Stimulated activated CD8-positive, alpha-beta memory T cell treated with anti-CD3 and anti-CD28 coated beads, Interleukin-15, amount 100 ng/mL, for 4 hours (primary cell): ENCODE measurements around the gene PRAMEF12.
"Not testable (repeated sequence)": the region's sequence is repeated elsewhere in the genome, so short reads cannot be mapped to it uniquely, and the experiment has no call there.

ENCODE experiments used
- DNase-seq, 2 donors: peaks; one replicate each; pipeline ENCODE4 v3.0.0-alpha.2; 2020; ENCODE audit warnings: low read depth in 2 of 2

Gene PRAMEF12

GRCh38 chr1:12770620-12771019, 2.9 kb upstream of the PRAMEF12 start:
- DNase-seq, result no peak

DNA sequence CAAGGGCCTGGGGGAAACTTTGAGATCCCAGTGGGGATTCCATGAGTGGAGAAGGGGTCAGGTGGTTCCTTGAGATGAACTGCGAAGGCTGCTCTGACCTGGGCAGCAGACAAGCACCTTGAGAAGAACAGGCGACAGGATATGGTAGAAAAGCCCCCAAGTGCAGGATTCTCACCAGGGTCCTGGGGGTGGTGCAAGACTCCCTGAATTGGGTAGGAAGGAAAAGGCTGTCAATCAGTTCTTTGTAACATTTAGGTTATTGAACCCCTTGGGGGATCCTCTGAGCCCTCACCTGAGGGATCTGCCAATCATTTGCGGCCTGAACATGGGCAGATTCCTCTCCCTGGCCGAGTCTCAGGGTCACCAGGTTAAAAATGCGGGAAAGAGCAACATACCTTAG, 2.4 kb upstream of the PRAMEF12 start:
- no peak for DNase-seq

- DNase-seq, result no peak
Measured at GRCh38 chr1:12772520-12772919, 1.0 kb upstream of the PRAMEF12 start.

DNA sequence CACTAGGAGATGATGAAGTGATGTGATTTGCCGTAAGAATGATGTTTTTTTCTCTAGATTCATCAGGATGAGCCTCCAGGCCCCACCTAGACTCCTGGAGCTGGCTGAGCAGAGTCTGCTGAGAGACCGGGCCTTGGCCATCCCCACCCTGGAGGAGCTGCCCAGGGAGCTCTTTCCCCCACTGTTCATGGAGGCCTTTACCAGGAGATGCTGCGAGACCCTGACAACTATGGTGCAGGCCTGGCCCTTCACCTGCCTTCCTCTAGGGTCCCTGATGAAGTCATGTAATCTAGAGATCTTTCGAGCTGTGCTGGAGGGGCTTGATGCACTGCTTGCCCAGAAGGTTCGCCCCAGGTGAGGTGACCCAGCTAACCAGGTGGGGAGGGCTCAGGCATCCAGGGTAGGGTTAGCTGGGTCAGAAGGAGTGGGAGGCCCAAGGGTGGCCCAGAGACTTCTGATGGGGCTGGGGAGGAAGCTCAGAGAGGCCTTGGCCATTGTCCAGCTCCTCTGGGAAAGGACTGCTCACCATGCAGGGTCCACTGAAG, 1.3 kb downstream of the PRAMEF12 start:
- DNase-seq, result no peak

DNA sequence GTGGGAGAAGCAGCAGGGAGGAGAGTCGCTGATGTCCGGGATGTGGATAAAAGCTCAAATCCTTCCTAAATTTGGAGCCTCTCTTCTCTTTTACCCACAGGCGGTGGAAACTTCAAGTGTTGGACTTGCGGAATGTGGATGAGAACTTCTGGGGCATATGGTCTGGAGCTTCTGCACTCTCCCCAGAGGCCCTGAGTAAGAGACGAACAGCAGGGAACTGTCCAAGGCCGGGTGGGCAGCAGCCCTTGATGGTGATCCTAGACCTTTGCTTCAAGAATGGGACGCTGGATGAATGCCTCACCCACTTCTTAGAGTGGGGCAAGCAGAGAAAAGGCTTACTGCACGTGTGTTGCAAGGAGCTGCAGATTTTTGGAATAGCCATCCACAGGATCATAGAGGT, 1.9 kb downstream of the PRAMEF12 start:
- DNase-seq, result no peak

DNA sequence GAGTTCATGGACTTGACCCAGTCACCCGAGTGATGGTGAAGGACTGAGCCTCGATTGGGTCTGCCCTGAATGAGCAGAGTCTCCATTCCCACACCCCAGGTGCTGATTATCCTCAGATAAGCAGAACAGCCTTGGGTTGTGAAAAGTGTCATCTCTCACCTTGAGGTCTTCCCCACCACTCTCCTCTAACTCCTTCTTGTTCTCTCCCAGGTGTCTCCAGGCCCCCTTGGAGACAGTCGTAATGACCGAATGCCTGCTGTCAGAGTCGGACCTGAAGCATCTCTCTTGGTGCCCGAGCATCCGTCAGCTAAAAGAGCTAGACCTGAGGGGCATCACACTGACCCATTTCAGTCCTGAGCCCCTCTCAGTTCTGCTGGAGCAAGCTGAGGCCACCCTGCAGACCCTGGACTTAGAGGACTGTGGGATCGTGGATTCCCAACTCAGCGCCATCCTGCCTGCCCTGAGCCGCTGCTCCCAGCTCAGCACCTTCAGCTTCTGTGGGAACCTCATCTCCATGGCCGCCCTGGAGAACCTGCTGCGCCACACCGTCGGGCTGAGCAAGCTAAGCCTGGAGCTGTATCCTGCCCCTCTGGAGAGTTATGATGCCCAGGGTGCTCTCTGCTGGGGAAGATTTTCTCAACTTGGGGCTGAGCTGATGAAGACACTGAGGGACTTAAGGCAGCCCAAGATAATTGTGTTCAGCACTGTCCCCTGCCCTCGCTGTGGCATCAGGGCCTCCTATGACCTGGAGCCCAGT, 3.4 kb downstream of the PRAMEF12 start:
- DNase-seq, result no peak

DNA sequence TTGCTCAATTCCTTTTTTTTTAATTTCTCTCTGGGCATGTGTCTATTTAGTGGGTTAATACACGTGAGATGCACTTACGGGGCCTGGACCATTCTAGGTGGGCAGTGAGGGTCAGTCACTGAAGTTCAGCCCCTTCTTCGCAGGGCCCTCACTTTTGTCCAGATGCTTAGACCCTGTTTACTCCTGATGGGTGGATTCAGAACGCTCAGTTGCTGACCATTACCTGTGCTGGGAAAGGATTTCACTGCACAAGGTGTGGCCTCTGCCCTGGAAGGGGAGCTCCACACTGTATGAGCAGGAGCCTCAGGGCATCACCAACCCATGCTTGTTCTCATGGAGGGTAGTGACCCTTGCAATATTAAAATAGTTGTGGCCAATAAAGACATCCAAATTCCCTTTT, 4.5 kb downstream of the PRAMEF12 start:
- no peak for DNase-seq

DNA sequence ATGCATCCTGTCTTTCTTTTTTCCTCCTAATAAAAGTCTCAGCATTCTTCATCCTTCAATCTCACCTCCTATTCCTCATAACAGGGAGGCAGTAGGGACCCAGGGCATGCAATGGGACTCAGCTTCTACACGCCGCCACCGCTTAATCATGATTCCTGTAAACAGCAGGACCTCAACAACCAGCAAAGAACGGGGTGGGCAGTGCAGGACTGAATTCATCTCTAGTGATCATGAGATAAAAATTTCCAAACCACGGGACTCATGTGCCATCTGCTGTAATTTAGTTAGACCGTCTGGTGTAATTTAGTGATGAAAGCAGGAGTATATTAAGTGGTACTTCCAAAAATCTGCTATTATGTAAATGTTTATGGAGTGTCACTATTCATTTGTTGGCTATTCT, 5.4 kb downstream of the PRAMEF12 start:
- no peak for DNase-seq

DNA sequence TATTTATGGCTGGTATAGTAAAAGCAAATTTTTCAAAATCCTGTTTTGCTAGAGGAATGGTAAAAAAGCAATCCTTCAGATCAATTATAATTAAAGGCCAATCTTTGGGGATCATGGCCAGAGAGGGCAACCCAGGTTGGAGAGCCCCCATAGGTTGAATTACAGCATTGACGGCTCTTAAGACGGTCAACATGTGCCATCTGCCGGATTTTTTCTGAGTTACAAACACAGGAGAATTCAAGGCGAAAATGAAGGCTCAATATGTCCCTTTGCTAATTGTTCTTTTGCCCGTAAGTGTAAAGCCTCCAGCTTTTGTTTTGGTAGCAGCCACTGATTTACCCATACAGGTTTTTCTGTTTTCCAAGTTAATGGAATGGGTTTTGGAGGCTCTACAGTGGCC, 8.0 kb downstream of the PRAMEF12 start:
- DNase-seq, result not testable (repeated sequence)

DNA sequence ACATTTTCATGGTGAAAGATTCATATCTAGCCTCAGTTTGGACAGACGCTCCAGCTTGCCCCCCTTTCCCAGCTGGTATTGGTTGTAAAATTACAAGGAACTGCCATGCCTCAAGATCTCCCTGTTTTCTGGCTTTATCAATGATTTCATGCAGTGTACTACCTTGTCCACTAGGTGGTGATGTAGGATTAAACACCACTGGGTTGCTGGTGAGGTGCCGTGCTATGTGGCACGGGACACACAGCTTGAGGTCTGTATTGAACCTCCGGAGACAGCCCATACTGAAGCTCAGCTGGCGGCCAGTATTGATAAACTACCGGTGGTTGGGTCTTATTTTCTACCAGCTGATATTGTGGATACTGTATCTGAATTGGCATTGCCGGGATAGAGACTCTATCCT, 10.2 kb downstream of the PRAMEF12 start:
- not testable (repeated sequence) for DNase-seq

DNA sequence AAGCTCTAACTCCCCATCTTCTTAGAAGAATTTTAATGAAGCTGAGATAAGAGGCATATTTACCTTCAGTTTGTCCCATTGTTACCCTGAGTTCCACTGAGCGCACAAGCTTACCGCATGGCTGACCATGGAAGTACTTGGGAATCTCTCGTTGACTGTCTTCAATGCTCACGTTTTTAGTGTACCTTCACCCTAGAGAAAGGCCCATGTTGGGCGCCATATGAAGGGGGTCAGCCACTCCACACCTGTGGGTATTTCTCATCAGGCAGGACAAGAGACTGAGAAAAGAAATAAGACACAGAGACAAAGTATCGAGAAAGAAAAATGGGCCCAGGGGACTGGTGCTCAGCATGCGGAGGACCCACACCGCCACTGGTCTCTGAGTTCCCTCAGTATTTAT, 11.2 kb downstream of the PRAMEF12 start:
- DNase-seq, result not testable (repeated sequence)

- not testable (repeated sequence) for DNase-seq
Measured at GRCh38 chr1:12791097-12791496, 17.6 kb downstream of the PRAMEF12 start, which contains the start of gene PRAMEF1. TSS of gene PRAMEF1 (plus strand) at chr1:12791397. CDS start at chr1:12793228, 1,831 bp downstream.

DNA sequence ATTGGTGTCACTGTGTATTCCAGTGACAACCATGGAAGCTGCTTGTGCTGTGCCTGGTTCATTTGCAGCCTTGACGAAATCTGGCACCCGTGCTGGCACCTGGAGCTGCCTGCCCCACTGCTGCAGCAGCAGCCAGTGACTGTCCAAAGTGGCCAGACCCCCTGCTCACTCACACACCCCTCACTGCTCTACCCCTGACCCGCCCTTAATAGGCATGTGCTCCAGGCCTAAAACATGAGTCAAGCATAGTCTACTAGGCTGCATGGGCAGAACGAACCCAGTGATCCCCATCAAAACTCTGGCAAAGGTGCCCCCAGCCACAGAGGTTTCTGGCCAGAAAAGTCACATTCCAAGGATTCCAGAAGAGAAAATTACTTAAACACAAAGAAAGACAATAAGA, 25.4 kb downstream of the PRAMEF12 start:
- no peak for DNase-seq

DNA sequence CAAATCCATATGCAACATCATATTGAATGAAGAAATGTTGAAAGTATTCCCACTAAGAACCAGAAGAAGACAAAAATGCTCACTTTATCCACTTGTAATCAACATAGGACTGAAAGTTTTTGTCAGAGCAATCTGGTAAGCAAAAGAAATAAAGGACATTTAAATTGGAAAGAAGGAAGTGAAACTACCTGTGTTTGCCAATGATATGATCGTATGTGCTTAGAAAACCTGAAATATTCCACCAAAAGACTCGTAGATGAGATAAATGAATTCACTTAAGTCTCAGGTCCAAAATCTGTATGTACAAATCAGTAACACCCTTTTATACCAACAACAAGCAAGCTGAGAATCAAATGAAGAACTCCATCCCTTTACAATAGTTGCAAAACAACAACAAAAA, 26.2 kb downstream of the PRAMEF12 start:
- DNase-seq, result no peak

- DNase-seq, result no peak
Measured at GRCh38 chr1:12809933-12810332, 36.4 kb downstream of the PRAMEF12 start.

DNA sequence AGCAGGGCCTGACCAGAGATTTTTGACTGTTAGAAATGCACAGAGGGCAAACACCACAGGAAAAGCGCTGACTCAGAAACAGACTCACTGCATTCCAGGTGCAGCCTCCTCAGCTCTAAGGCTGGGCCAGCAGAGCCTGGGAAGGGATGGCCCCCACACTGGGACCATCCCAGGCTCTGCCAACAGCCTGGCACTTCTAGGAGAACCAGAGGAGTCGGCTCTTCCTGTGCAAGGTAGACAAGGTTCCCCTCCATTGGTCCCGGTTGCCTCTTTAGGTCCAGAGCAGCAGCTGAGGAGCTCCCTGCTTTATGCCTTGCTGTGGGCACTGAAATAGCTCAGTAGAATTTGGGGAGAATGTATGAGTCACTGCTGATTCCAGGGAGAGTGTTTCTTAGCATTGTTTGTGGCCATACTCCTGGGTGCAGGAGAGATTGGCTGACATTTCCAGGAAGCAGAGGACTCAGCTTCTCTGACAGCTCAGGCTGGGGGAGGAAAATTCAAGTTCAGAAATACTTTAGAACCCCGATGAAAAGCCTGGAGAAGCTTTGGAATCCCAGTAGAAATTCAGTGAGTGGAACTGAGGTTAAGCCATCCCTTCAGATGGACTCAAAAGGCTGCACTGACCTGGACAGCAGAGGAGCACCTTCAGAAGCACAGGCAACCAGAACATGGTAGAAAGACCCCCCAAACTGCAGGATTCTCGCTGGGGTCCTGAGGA, 37.3 kb downstream of the PRAMEF12 start:
- no peak for DNase-seq

GRCh38 chr1:12811409-12811784, 37.9 kb downstream of the PRAMEF12 start:
- DNase-seq, result no peak

GRCh38 chr1:12819061-12819460, 45.5 kb downstream of the PRAMEF12 start:
- DNase-seq, result not testable (repeated sequence)
